ENCODE results near the gene OTUB2. TPM values are rescaled to one million over a fixed set of nuclear protein-coding genes. Genes with fewer than 3 reads are reported as not detected.

The OTUB2 gene
- total RNA-seq, 1 experiment from 2014 or later, result 1.2 TPM

DNA sequence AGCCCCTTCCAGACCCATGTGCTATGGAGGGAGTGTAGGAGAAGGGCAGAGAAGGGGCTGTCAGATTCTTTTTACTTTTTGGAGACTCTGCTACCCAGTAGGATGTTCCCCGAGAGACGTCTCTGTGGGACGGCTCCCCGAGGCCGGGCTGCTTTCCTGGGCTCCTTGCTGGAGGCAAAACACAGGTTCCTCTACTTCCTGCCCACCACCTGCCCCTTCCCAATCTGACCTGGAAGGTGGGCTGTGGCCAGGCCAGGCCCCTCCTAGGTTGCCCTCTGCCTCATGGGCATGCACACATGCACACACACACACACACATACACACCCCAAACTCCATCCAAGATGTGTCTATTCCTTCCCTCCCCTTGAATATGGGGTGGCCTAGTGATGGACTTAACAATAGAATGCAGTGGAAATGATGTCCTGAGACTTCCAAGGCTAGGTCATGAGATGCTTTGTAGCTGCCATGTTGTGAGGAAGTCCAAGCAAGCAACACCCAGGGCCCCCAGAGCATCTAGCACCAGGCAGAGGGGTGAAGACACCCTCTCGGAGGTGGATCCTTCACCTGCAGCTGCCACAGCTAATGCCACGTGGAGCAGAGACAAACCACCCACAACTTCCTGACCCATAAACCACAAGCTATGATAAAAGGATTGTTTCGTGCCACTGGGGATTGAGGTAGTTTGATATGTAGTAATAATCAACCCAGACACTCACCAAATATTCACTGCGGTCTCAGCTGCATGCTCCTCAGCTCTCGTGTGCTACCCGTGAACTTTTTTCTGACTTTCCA lies 48.2 kb upstream of the OTUB2 start:
- H3K36me3 Mint-ChIP-seq (ENCODE audit: insufficient read depth, unreplicated experiment), result no peaks in the 10 kb centered on the region
- CTCF ChIA-PET, result no interaction called here
- TF ChIP-seq, protein P1, sequence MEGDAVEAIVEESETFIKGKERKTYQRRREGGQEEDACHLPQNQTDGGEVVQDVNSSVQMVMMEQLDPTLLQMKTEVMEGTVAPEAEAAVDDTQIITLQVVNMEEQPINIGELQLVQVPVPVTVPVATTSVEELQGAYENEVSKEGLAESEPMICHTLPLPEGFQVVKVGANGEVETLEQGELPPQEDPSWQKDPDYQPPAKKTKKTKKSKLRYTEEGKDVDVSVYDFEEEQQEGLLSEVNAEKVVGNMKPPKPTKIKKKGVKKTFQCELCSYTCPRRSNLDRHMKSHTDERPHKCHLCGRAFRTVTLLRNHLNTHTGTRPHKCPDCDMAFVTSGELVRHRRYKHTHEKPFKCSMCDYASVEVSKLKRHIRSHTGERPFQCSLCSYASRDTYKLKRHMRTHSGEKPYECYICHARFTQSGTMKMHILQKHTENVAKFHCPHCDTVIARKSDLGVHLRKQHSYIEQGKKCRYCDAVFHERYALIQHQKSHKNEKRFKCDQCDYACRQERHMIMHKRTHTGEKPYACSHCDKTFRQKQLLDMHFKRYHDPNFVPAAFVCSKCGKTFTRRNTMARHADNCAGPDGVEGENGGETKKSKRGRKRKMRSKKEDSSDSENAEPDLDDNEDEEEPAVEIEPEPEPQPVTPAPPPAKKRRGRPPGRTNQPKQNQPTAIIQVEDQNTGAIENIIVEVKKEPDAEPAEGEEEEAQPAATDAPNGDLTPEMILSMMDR (IDR thresholded peaks at IDR 0.05; ENCODE audit: insufficient read depth in 1 of 2, low read depth in 1 of 2, low read length in 1 of 2, severe bottlenecking in 1 of 2, unreplicated experiment in 1 of 2), result no peak
- intact Hi-C loops (cut with micrococcal nuclease; ENCODE audit: unreplicated experiment), result no loop called here
- Histone ChIP-seq H3K9me3 (no peaks in the 10 kb centered on the region), H3K4me1 (no peaks in the 10 kb centered on the region), H3K4me3 (ENCODE audit: low read depth, low read length) (no peak overlapping the region), H3K27me3 (replicated peaks; ENCODE audit: control insufficient read depth, insufficient read depth, low read length) (no peaks in the 10 kb centered on the region), H3K36me3 (ENCODE audit: control insufficient read depth, insufficient read depth, low read length) (no peaks in the 10 kb centered on the region)
- no peaks in the 10 kb centered on the region for H3K9me3 Mint-ChIP-seq (ENCODE audit: unreplicated experiment)
- H3K27me3 Mint-ChIP-seq (ENCODE audit: insufficient read depth, unreplicated experiment), result no peaks in the 10 kb centered on the region
- POLR2A ChIA-PET, result no interaction called here
- no peak overlapping the region for H3K4me3 Mint-ChIP-seq (ENCODE audit: unreplicated experiment)
- DNase-seq, result no peak
- H3K4me1 Mint-ChIP-seq (ENCODE audit: low read depth, unreplicated experiment), result no peaks in the 10 kb centered on the region
- no peak overlapping the region for H3K27ac Mint-ChIP-seq (ENCODE audit: unreplicated experiment)
- no TSS peak for BruUV-seq (replicated peaks)

- TF ChIP-seq, protein P1 (IDR thresholded peaks at IDR 0.05; ENCODE audit: insufficient read depth in 1 of 2, low read depth in 1 of 2, low read length in 1 of 2, severe bottlenecking in 1 of 2, unreplicated experiment in 1 of 2), result no peak
- POLR2A ChIA-PET, result no interaction called here
- no peak overlapping the region for H3K27ac Mint-ChIP-seq (ENCODE audit: unreplicated experiment)
Measured at GRCh38 chr14:93978735-93979134, 47.4 kb upstream of the OTUB2 start.

DNA sequence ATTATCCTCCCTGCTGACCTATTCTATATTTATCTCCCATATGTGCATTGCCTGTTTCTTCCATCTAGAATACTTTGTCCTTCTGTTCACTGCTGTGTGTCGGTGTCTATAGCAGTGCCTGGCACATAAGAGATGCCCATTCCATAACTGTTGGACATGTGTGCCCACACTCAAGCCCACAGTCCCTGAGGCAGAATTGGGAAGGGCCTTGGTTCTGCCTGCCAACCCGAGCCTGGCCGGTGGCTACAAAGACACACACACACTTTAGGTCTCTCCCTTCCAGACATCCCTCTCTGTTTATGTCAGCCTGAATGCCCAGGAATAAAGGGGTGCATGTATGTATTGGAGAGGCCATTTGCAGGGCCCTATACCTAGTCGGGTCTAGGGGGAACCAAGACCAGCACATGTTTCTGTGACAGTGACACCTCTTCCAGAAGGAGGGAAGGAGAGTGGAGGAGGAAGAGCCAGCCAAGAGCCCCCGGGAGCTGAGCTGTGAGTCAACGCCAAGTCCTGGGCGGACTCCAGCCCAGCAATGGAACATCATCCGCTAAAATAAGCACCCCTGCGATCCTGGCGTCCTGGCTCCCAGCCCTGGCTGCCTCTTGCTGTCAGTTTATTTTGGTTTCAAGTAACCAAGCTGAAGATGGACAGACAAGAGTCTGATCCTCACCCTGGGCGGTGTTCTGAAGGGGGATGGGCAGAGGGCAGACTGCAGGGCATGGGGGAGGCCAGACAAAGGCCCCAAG lies 45.5 kb upstream of the OTUB2 start:
- CTCF ChIA-PET, result no interaction called here
- POLR2A ChIA-PET, result no interaction called here
- Histone ChIP-seq H3K9me3 (no peaks in the 10 kb centered on the region), H3K4me1 (peaks cover 9% of the 10 kb centered on the region), H3K27me3 (replicated peaks; ENCODE audit: control insufficient read depth, insufficient read depth, low read length) (no peaks in the 10 kb centered on the region), H3K4me3 (ENCODE audit: low read depth, low read length) (no peak overlapping the region), H3K36me3 (ENCODE audit: control insufficient read depth, insufficient read depth, low read length) (no peaks in the 10 kb centered on the region)
- Mint-ChIP-seq H3K9me3 (ENCODE audit: unreplicated experiment) (no peaks in the 10 kb centered on the region), H3K27ac (ENCODE audit: unreplicated experiment) (no peak overlapping the region), H3K36me3 (ENCODE audit: insufficient read depth, unreplicated experiment) (no peaks in the 10 kb centered on the region), H3K4me3 (ENCODE audit: unreplicated experiment) (no peak overlapping the region), H3K4me1 (ENCODE audit: low read depth, unreplicated experiment) (no peaks in the 10 kb centered on the region), H3K27me3 (ENCODE audit: insufficient read depth, unreplicated experiment) (no peaks in the 10 kb centered on the region)
- no peak for DNase-seq
- BruUV-seq (replicated peaks), result no TSS peak
- TF ChIP-seq, protein P1 (IDR thresholded peaks at IDR 0.05; ENCODE audit: insufficient read depth in 1 of 2, low read depth in 1 of 2, low read length in 1 of 2, severe bottlenecking in 1 of 2, unreplicated experiment in 1 of 2), result no peak
- intact Hi-C loops (cut with micrococcal nuclease; ENCODE audit: unreplicated experiment), result no loop called here

More at GRCh38 chr14:93978735-93979134, 47.4 kb upstream of the OTUB2 start:
- Mint-ChIP-seq H3K4me1 (ENCODE audit: low read depth, unreplicated experiment) (no peaks in the 10 kb centered on the region), H3K36me3 (ENCODE audit: insufficient read depth, unreplicated experiment) (no peaks in the 10 kb centered on the region), H3K4me3 (ENCODE audit: unreplicated experiment) (no peak overlapping the region), H3K27me3 (ENCODE audit: insufficient read depth, unreplicated experiment) (no peaks in the 10 kb centered on the region), H3K9me3 (ENCODE audit: unreplicated experiment) (no peaks in the 10 kb centered on the region)
- no peak for DNase-seq
- CTCF ChIA-PET, result no interaction called here
- Histone ChIP-seq H3K4me1 (no peaks in the 10 kb centered on the region), H3K27me3 (replicated peaks; ENCODE audit: control insufficient read depth, insufficient read depth, low read length) (no peaks in the 10 kb centered on the region), H3K36me3 (ENCODE audit: control insufficient read depth, insufficient read depth, low read length) (no peaks in the 10 kb centered on the region), H3K4me3 (ENCODE audit: low read depth, low read length) (no peak overlapping the region), H3K9me3 (no peaks in the 10 kb centered on the region)
- no TSS peak for BruUV-seq (replicated peaks)
- intact Hi-C loops (cut with micrococcal nuclease; ENCODE audit: unreplicated experiment), result no loop called here
